Heart right ventricle (tissue), 16 donors: ENCODE measurements around the gene RPS29. TPM values are rescaled to one million over a fixed set of nuclear protein-coding genes. Genes with fewer than 3 reads are reported as not detected.

ENCODE experiments used
- ATAC-seq, 8 donors: fragments of 200-7000 bp; cut with Tn5 transposase; one replicate each; pipeline ENCODE4 v1.9.1; 2020; ENCODE audit warnings: mild to moderate bottlenecking in 8 of 8, moderate library complexity in 8 of 8, moderate number of reproducible peaks in 1 of 8
- DNase-seq, 2 donors: peaks; one replicate each; pipeline ENCODE4 v3.0.0-alpha.2; 2020
- H3K27ac ChIP-seq, 10 donors: fragments of 200-600 bp; sonication (generic) in 2 of 10; one replicate each; pipeline versions ENCODE4 v1.5.0 to v1.8.0; 2020 to 2022; ENCODE audit warnings: mild to moderate bottlenecking in 3 of 10
- H3K27me3 ChIP-seq, 7 donors: fragments of 200-600 bp; one replicate each; pipeline ENCODE4 v1.8.0; 2021 to 2022; ENCODE audit warnings: mild to moderate bottlenecking in 2 of 7
- H3K36me3 ChIP-seq, 9 donors: fragments of 200-600 bp; sonication (generic) in 1 of 9; one replicate each; pipeline versions ENCODE4 v1.5.0 to v1.8.0; 2020 to 2022; ENCODE audit warnings: mild to moderate bottlenecking in 2 of 9
- H3K4me1 ChIP-seq, 9 donors: fragments of 200-600 bp; sonication (generic) in 1 of 9; one replicate each; pipeline versions ENCODE4 v1.5.0 to v1.8.0; 2020 to 2022; ENCODE audit warnings: mild to moderate bottlenecking in 4 of 9
- H3K4me3 ChIP-seq, 10 donors: fragments of 200-600 bp; sonication (generic) in 2 of 10; one replicate each; pipeline versions ENCODE4 v1.5.0 to v1.8.0; 2020 to 2022; ENCODE audit warnings: mild to moderate bottlenecking in 7 of 10, moderate library complexity in 2 of 10
- H3K9me3 ChIP-seq, 11 donors: fragments of 200-600 bp in 10 of 11; sonication (generic) in 2 of 11; one replicate each; pipeline versions ENCODE4 v1.5.0 to v1.8.0; 2013 to 2022; ENCODE audit warnings: mild to moderate bottlenecking in 2 of 11, control low read depth in 1 of 11, moderate library complexity in 1 of 11
- CTCF ChIP-seq, 9 donors: fragments of 200-600 bp; sonication (generic) in 2 of 9; IDR thresholded peaks; one replicate each; pipeline versions ENCODE4 v1.5.0 to v1.8.0; 2021 to 2022; ENCODE audit warnings: antibody characterized with exemption in 9 of 9, mild to moderate bottlenecking in 5 of 9, moderate library complexity in 1 of 9
- WGBS, 2 donors: extraction: QIAGEN DNeasy Blood & Tissue Kit; methylation state at CpG; one replicate each; pipeline ENCODE4 v1.1.7; 2013; ENCODE audit warnings: inconsistent platforms in 1 of 2; 5-methylcytosine and 5-hydroxymethylcytosine counted together
- intact Hi-C, 10 donors: fragments of 100-400 bp; cut with DNase I; formaldehyde crosslinking; loops; one replicate each; pipeline versions ENCODE4 v1.11.1 to v1.14.2; 2022
- polyA plus RNA-seq, 2 donors: library from polyadenylated mRNA; stranded (reverse); fragments of 200-250 nt; gene quantifications; one replicate each; pipeline ENCODE4 v1.2.3, GENCODE V29; 2013
- total RNA-seq, 10 donors: library from RNA; stranded (reverse); fragmentation: NEBNext Ultra II Directional in 3 of 10; extraction: Animal tissue kit (Norgen Biotek cat#: 25700) in 3 of 10; gene quantifications; one replicate each; pipeline versions ENCODE4 v1.2.1 to v1.2.4, GENCODE V29; 2021 to 2023
- donor health status: Arrhythmogenic right ventricular cardiomyopathy.
- donor health status: ischemic (EF 13 %, LVEDD 7.1; RV severe dilation, severe dysfunction).
- donor health status: healthy with polysubstance abuse.
- donor health status: DM: no; HTN: yes; CAD: no.
- donor health status: DM: no; HTN: no; CAD: no.
- donor health status: ischemic (EF 25% LVEDD 6.9; RV normal size, moderate dysfunction).
- donor health status: ischemic (EF 25% LVEDD 5.7; RV mildly dilated, moderate dysfunction).
- donor health status: healthy.
- donor health status: DM: yes; HTN: yes; CAD: no.
- donor health status: Ischemic cardiomyopathy.
- donor health status: ischemic (EF 35%, LVEDD 5.7; RV mildly dilated, moderate dysfunction).
- donor health status: nonischemic (EF 11% LVEDD 7.7; RV severe dilation, severe dysfunction).
- donor health status: DM: yes; HTN: yes; CAD: no.
- donor health status: PGD.
- donor health status: ischemic (EF 29% LVEDD 5.4; RV normal size, mild dysfunction).
- donor health status: nonischemic (EF 23%, LVEDD 6.1; RV moderate dilation, normal function).

Gene RPS29
- total and polyA plus RNA-seq, 12 donors: 619 to 2,979 (median 752) TPM

GRCh38 chr14:49546766-49547165, 39.4 kb downstream of the RPS29 start:
- DNase-seq: no peak
- no peak for TF ChIP-seq CTCF (IDR thresholded peaks at IDR 0.05)
- 74 to 80% methylated on average over 1 of the region's 1 CpG for WGBS, 2 donors
- intact Hi-C loops: no loop called here
- ATAC-seq: no peak
- no peak overlapping the region for H3K4me3 ChIP-seq
- H3K4me1 ChIP-seq: no peaks in the 10 kb centered on the region
- H3K9me3 ChIP-seq: no peaks in the 10 kb centered on the region
- no peaks in the 10 kb centered on the region for H3K36me3 ChIP-seq
- no peaks in the 10 kb centered on the region for H3K27me3 ChIP-seq
- no peak overlapping the region for H3K27ac ChIP-seq

GRCh38 chr14:49545716-49546115, 40.5 kb downstream of the RPS29 start:
- DNase-seq: no peak

GRCh38 chr14:49545071-49545470, 41.1 kb downstream of the RPS29 start:
- DNase-seq (no peak), ATAC-seq (no peak)
- H3K27me3 ChIP-seq: no peaks in the 10 kb centered on the region
- no peak for TF ChIP-seq CTCF (IDR thresholded peaks at IDR 0.05)
- H3K9me3 ChIP-seq: peaks cover 0 to 7% (median 0%) of the 10 kb centered on the region in 11 donors
- H3K4me1 ChIP-seq: no peaks in the 10 kb centered on the region
- no peaks in the 10 kb centered on the region for H3K36me3 ChIP-seq
- intact Hi-C loops: no loop called here
- 84 to 89% methylated on average over 6 of the region's 6 CpGs for WGBS, 2 donors
- no peak overlapping the region for H3K27ac ChIP-seq
- H3K4me3 ChIP-seq: no peak overlapping the region

More at GRCh38 chr14:49545716-49546115, 40.5 kb downstream of the RPS29 start:
- Histone ChIP-seq H3K4me1 (no peaks in the 10 kb centered on the region), H3K9me3 (peaks cover 0 to 7% (median 0%) of the 10 kb centered on the region in 11 donors), H3K36me3 (no peaks in the 10 kb centered on the region), H3K27me3 (no peaks in the 10 kb centered on the region), H3K27ac (no peak overlapping the region), H3K4me3 (no peak overlapping the region)
- WGBS, 2 donors: 72 to 83% methylated on average over 3 of the region's 3 CpGs
- ATAC-seq: no peak
- intact Hi-C loops: no loop called here
- TF ChIP-seq CTCF (IDR thresholded peaks at IDR 0.05): no peak

- no peaks in the 10 kb centered on the region for H3K27me3 ChIP-seq
- no peak for DNase-seq
- 92 to 96% methylated on average over 2 of the region's 2 CpGs for WGBS, 2 donors
- no peak for TF ChIP-seq CTCF (IDR thresholded peaks at IDR 0.05)
- peaks cover 0 to 7% (median 0%) of the 10 kb centered on the region in 11 donors for H3K9me3 ChIP-seq
- ATAC-seq: no peak
- intact Hi-C loops: no loop called here
- no peaks in the 10 kb centered on the region for H3K36me3 ChIP-seq
- H3K4me3 ChIP-seq: no peak overlapping the region
- no peak overlapping the region for H3K27ac ChIP-seq
- H3K4me1 ChIP-seq: no peaks in the 10 kb centered on the region
Observed at GRCh38 chr14:49541049-49541448, 45.1 kb downstream of the RPS29 start.
